Fibroblast of pulmonary artery (primary cell): ENCODE results near the gene TMEM234.
"Not testable (repeated sequence)": the region's sequence is repeated elsewhere in the genome, so short reads cannot be mapped to it uniquely, and the experiment has no call there.

ENCODE experiments used
- DNase-seq: peaks from one replicate; pipeline ENCODE4 v3.0.0-alpha.2; 2010; ENCODE audit warnings: low read depth
- H3K4me3 ChIP-seq: replicated peaks from 2 replicates; pipeline ENCODE4 v1.5.1; 2011; ENCODE audit warnings: low read depth, mild to moderate bottlenecking, control low read depth, low read length, moderate library complexity
- TF ChIP-seq, protein P1 (sequence below): IDR thresholded peaks from 2 replicates; pipeline ENCODE4 v1.5.1; 2011; ENCODE audit warnings: mild to moderate bottlenecking, control low read depth, low read length, inconsistent platforms; ENCODE audit errors: missing control alignments

TMEM234 gene

DNA sequence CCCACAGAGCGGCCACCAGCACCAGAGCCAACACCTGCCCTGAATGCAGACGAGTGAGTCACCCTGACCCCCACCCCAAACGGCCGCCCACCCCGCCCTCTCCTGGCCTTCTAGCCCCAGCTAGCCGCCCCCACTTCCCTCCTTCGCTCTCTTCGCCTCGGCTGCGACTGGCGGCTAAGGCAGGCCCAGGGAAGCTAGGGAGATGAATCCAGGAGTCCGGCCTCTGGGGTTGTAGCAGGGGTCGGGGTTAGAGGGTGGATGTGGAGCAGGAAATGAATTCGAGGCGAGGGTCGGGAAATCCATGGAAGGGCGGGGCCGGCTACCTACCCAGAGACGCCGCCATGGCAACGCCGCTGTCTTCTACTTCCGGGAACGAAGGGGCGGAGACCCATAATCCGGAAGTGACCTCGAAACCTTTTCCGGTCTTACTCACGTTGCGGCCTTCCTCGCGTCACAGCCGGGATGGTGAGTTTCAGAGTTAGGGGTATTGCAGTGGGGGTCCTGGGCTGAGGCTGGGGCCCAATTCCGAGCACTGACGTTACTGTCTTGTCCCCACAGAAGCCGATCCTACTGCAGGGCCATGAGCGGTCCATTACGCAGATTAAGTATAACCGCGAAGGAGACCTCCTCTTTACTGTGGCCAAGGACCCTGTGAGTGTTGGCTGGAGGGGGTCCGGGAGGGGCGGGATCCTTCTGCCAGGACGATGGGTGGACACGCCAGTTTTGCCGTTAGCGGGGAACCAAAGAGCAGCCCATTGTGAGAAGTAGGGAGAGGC lies at the start of gene TMEM234, which contains the start of gene EIF3I:
Gene TMEM234 (minus strand): TSS at position 374 of the 776 bp plus-strand sequence. CDS start 31 bp downstream, at position 343.
Gene EIF3I (plus strand): TSS at position 428 of the 776 bp plus-strand sequence. CDS start 35 bp downstream, at position 463.
- TF ChIP-seq, protein P1, sequence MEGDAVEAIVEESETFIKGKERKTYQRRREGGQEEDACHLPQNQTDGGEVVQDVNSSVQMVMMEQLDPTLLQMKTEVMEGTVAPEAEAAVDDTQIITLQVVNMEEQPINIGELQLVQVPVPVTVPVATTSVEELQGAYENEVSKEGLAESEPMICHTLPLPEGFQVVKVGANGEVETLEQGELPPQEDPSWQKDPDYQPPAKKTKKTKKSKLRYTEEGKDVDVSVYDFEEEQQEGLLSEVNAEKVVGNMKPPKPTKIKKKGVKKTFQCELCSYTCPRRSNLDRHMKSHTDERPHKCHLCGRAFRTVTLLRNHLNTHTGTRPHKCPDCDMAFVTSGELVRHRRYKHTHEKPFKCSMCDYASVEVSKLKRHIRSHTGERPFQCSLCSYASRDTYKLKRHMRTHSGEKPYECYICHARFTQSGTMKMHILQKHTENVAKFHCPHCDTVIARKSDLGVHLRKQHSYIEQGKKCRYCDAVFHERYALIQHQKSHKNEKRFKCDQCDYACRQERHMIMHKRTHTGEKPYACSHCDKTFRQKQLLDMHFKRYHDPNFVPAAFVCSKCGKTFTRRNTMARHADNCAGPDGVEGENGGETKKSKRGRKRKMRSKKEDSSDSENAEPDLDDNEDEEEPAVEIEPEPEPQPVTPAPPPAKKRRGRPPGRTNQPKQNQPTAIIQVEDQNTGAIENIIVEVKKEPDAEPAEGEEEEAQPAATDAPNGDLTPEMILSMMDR: no peak
- peak; percentile 91 for DNase-seq
- peak within 1 kb of the TSS; percentile 99 for H3K4me3 ChIP-seq

DNA sequence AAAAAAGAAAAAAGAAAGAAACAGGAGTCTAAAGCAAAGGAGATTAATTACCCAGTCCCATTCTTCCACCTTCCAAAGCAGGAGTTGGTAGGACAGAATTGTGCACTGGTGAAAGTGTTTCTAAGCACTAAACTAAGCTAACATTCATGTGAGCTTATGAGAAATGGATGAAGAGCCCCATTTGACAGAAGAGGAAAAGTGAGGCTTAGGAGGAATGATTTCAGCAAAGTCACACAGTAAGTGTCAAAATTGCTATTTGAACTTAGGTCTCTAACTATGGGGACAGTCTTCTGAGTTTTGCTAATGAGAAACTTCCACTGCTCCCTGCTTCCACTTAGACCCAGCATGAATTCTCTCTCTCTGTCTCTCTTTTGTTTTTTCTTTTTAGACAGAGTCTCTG lies 47.6 kb upstream of the TMEM234 start:
- TF ChIP-seq, protein P1: no peak
- H3K4me3 ChIP-seq: no peak overlapping the region
- no peak for DNase-seq

DNA sequence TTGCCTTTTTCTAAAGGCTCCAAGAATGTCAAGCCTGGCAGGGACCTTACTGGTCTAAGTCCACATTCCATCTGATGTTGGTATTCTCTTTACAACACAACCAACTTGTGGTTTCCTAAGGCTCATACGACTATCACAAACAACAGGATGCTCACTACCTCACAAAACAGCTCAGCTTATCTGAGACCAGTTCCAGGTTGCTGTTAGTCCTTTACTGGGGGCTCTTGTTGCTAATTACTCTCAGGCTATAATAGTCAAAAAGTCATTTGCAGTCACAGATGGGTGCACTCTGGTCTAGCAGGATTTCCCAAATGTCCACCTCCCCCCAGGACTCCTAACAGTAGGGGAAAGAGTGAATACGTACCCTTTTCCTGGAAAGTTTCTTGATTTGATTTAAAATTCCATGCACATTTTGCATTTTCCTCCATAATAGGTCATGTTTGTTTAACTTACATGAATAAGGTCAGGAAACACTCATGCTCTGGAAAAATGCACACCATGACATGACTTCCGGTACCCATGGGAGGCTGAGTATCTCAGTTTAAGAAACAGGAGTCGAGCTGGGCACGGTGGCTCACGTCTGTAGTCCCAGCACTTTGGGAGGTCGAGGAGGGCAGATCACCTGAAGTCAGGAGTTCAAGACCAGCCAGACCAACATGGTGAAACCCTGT lies 44.9 kb upstream of the TMEM234 start:
- DNase-seq: peak; percentile 60
- TF ChIP-seq, protein P1: no peak
- H3K4me3 ChIP-seq: no peak overlapping the region

DNA sequence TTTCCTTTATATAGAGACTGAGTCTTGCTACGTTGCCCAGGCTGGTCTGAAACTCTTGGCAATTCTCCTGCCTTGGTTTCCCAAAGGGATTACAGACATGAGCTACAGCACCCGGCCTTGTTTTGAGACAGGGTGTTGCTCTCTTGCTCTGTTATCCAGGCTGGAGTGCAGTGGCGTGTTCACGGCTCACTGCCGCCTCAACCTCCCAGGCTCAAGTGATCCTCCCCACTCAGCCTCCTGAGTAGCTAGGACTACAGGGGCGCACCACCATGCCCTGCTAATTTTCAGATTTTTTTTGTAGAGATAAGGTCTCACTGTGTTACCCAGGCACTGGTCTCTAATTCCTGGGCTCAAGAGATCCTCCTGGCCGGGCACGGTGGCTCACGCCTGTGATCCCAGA lies 43.7 kb upstream of the TMEM234 start:
- TF ChIP-seq, protein P1: no peak
- H3K4me3 ChIP-seq: no peak overlapping the region
- no peak for DNase-seq

DNA sequence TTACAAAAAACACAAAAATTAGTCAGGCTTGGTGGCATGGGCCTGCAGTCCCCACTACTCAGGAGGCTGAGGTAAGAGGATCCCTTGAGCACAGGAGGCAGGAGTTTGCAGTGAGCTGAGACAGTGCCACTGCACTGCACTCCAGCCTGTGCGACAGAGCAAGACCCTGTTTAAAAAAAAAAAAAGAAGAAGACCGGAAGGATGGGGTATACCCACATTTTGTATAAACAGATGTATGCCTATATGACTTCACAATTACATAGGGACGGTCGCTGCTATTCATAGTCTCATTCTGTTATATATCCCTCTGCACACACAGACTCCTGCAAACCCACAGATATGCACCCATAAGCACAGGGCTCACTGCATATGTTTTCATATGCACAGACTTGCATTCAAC lies 41.6 kb upstream of the TMEM234 start:
- DNase-seq: no peak
- H3K4me3 ChIP-seq: no peak overlapping the region
- TF ChIP-seq, protein P1: no peak

DNA sequence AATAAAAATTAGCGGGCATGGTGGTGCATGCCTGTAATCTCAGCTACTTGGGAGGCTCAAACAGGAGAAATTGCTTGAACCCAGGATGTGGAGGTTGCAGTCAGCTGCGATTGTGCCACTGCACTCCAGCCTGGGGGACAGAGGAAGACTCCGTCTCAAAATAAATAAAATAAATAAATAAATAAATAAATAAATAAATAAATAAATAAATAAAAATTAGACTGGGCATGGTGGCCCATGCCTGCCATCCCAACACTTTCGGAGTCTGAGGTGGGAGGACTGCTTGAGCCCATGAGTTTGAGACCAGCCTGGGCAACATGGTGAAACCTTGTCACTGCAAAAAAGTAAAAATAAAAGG lies 41.1 kb upstream of the TMEM234 start:
- not testable (repeated sequence) for DNase-seq, H3K4me3 ChIP-seq

DNA sequence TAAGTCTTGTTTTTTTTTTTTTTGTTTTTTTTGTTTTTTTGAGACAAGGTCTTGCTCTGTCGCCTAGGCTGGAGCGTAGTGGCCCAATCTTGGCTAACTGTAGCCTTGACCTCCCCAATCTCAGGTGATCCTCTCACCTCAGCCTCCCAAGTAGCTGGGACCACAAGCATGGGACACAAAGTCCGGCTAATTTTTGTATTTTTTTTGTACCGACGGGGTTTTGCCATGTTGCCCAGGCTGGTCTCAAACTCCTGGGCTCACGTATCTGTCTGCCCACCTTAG lies 35.0 kb upstream of the TMEM234 start:
- TF ChIP-seq, protein P1: no peak
- no peak for DNase-seq
- no peak overlapping the region for H3K4me3 ChIP-seq
